Natural killer cell treated with Interleukin-12 subunit alpha and Interleukin-12 subunit beta and Interleukin-15 and Interleukin-18, amount 100 ng/mL, for 72 hours (primary cell): Measurements from ENCODE around the gene EZR. TPM values are rescaled to one million over a fixed set of nuclear protein-coding genes. Genes with fewer than 3 reads are reported as not detected.

Experiments
- ATAC-seq, 2 donors: fragments of 150-1000 bp; cut with Tn5 transposase in 1 of 2; sonication (Bioruptor Pico), chemical (Tn5 transposase) in 1 of 2; 2 replicates each; pipeline ENCODE4 v1.10.0; 2021
- DNase-seq: peaks from one replicate; pipeline ENCODE4 v3.0.0; 2022; ENCODE audit warnings: low spot score
- H3K27ac Mint-ChIP-seq, 2 donors: 1 replicate in 1 of 2; 2 replicates in 1 of 2; pipeline ENCODE4 v1.8.0; 2022; ENCODE audit warnings: mixed read lengths in 2 of 2, mild to moderate bottlenecking in 1 of 2, moderate library complexity in 1 of 2
- H3K27me3 Mint-ChIP-seq, 2 donors: 1 replicate in 1 of 2; 2 replicates in 1 of 2; pipeline ENCODE4 v1.8.0; 2022; ENCODE audit warnings: mixed read lengths in 2 of 2
- H3K36me3 Mint-ChIP-seq: one replicate; pipeline ENCODE4 v1.8.0; 2022; ENCODE audit warnings: mixed read lengths
- H3K4me1 Mint-ChIP-seq, 2 donors: 1 replicate in 1 of 2; 2 replicates in 1 of 2; pipeline ENCODE4 v1.8.0; 2022; ENCODE audit warnings: low read depth in 2 of 2, mixed read lengths in 2 of 2, mild to moderate bottlenecking in 1 of 2
- H3K4me3 Mint-ChIP-seq: one replicate; pipeline ENCODE4 v1.8.0; 2022; ENCODE audit warnings: mixed read lengths
- H3K9me3 Mint-ChIP-seq: 2 replicates; pipeline ENCODE4 v1.8.0; 2022; ENCODE audit warnings: mixed read lengths
- total RNA-seq, 2 donors: library from RNA; stranded (reverse); gene quantifications; one replicate each; pipeline ENCODE4 v1.2.3, GENCODE V29; 2022

Gene EZR
- total RNA-seq, 2 donors from 2014 or later: 71.0 to 135 TPM

DNA sequence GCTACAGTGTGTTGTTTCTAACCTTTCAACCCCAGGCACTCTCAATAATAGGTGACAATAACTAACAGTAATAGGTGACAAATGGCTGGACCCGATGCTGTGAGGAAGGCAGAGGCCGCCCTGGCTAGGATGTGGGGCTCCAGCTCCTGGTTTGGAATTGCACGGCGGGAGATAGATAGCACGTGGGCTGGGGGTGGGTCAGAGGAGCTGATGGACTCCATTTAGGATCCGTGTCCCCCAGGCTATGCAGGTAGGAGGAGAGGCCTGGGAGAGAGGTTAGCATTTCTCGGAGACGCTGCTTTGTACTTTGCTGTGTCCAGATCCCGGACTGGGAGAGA, 61.4 kb downstream of the EZR start:
- H3K27ac Mint-ChIP-seq: peak overlapping the region; percentile 8 to 75
- no peaks in the 10 kb centered on the region for H3K9me3 Mint-ChIP-seq
- H3K27me3 Mint-ChIP-seq: no peaks in the 10 kb centered on the region
- ATAC-seq: no peak
- H3K4me3 Mint-ChIP-seq: no peak overlapping the region
- no peak for DNase-seq
- peaks cover 18% of the 10 kb centered on the region for H3K36me3 Mint-ChIP-seq
- H3K4me1 Mint-ChIP-seq: peaks cover 4 to 15% of the 10 kb centered on the region in 2 donors

DNA sequence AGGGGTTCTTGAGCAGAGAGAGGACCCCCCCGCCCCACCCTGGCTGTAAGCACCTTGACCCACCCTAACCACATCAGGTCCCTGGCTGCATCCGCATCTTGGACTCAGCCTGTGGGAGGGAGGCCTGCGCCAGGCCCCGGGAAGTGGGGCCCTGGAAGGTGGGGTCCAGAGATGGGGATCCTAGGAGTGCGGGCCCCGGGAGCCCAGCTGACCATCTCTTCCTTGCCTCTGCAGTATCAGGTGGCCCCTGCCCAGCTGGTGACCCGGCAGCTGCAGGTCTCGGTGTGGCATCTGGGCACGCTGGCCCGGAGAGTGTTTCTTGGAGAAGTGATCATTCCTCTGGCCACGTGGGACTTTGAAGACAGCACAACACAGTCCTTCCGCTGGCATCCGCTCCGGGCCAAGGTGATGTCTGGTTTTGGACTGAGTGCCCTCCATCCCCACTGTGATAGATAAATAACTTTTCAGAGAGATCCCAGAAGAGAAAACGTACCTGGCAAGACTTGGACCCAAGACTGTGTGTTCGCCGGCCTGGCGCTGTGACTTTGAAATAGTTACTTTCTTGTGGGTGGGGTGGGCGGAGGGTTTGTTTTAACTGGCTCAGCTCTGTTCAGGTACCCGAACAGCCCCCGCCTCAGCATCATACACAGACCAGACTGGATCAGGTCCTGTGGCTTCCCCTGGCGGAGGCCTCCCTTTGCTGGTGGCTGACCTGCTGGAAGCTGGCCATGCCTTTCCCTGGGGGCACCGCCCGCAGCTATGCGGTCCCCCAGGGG, 62.0 kb downstream of the EZR start:
- DNase-seq: no peak
- peaks cover 0 to 14% of the 10 kb centered on the region in 2 donors for H3K4me1 Mint-ChIP-seq
- ATAC-seq: no peak
- H3K27ac Mint-ChIP-seq: peak overlapping the region; percentile 8 to 75
- no peaks in the 10 kb centered on the region for H3K27me3 Mint-ChIP-seq
- peaks cover 12% of the 10 kb centered on the region for H3K36me3 Mint-ChIP-seq
- H3K4me3 Mint-ChIP-seq: no peak overlapping the region
- H3K9me3 Mint-ChIP-seq: no peaks in the 10 kb centered on the region

DNA sequence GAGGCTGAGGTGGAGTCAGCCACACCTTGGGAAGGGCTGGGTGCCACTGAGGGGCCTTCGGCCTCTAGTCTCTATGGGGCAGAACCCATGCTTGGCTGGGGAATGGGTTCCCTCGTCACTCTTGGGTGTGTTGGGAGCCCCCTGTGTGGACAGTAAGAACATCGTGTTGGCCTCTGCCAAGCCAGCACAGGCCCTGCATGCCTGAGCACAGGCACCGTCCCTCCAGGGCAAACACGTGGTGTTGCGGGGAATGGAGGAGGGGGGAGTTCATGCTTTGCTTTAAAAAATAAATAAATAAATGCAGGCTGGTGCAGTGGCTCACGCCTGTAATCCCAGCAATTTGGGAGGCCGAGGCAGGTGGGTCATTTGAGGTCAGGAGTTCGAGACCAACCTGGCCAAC, 63.0 kb downstream of the EZR start:
- DNase-seq (no peak), ATAC-seq (no peak)
- Mint-ChIP-seq H3K27me3 (no peaks in the 10 kb centered on the region), H3K4me3 (no peak overlapping the region), H3K9me3 (no peaks in the 10 kb centered on the region), H3K36me3 (peaks cover 7% of the 10 kb centered on the region), H3K4me1 (peaks cover 0 to 11% of the 10 kb centered on the region in 2 donors), H3K27ac (no peak overlapping the region)

DNA sequence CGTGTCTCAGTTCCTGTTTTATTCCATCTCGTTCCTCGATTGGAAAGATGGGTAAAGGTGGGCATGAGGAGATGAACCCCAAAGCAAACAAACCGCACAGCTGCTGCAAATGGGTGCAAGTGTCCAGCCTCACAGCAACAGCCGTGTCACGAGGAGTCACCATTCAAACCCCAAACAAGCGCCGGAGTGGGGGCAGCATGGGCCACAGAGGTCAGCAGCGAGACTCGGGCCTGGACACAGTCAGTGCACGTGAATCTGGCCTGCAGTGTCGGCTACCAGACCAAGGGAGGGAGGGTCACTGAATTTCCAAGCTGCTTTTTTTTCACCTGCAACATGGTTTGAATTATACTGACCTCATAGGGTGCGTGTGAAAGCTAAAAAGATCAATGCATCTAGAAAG, 63.5 kb downstream of the EZR start:
- Mint-ChIP-seq H3K4me1 (peaks cover 0 to 11% of the 10 kb centered on the region in 2 donors), H3K36me3 (peaks cover 7% of the 10 kb centered on the region), H3K4me3 (no peak overlapping the region), H3K27ac (no peak overlapping the region), H3K9me3 (no peaks in the 10 kb centered on the region), H3K27me3 (no peaks in the 10 kb centered on the region)
- no peak for DNase-seq
- no peak for ATAC-seq

DNA sequence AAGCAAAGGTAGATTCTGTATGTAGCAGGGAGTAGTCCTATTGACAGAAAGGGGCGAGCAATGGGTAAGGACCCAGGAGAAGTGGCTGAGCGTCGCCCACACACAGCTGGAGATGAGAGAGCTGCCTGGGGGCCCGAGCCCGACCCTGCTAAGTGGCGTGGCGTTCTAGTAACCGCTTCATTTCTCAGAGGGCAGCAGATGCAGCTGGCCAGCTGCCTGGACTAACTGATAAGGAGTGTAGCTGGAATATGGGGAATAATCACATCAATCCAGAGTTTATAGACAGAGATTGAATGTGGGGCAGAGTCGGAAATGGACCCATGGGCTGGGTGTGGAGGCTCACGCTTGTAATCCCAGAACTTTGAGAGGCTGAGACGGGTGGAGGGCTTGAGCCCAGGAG, 64.4 kb downstream of the EZR start:
- Mint-ChIP-seq H3K9me3 (no peaks in the 10 kb centered on the region), H3K36me3 (peaks cover 14% of the 10 kb centered on the region), H3K4me3 (no peak overlapping the region), H3K27ac (peak overlapping the region in 1 of 2 donors; percentile 39), H3K27me3 (no peaks in the 10 kb centered on the region), H3K4me1 (peaks cover 7 to 11% of the 10 kb centered on the region in 2 donors)
- ATAC-seq (no peak), DNase-seq (no peak)

DNA sequence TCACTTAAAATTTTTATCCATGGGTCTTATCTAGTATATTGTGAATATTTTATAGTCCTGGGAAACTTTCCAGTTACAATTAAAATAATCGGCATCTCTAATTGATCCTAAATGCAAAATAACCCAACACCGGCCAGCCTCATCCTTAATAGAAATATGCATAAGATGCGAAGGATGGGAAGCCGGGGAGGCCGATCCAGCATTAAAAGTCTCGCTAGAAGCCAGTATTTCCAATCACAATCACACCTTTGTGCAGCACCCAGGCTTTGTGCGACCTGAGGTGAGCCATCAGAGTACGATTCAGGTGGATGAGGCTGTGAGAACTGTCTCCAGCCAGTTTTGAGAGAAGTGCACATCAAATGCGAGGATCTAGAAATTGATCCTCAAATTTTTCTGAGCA, 65.4 kb downstream of the EZR start:
- Mint-ChIP-seq H3K4me1 (peaks cover 8 to 12% of the 10 kb centered on the region in 2 donors), H3K27me3 (no peaks in the 10 kb centered on the region)

DNA sequence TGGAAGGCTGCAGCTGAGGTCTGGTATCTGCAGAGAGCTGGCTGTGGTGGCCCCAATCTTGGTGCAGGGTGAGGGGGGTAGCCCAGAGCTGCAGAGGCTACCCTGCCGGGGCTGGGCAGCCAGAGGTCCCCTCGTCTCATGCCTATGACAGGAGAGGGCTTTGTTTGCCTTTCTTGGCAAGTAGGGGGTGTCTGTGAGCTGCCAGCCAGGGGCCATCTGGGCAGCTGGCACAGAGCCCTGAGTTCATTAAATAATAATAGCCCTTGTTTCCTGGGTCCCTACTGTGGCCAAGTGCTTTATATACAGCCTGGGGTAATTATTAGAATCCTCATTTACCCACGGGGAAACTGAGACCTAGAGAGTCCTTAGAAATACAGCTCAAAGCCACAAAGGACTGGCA, 66.6 kb downstream of the EZR start:
- DNase-seq: no peak
- H3K27me3 Mint-ChIP-seq: no peaks in the 10 kb centered on the region
- peaks cover 27% of the 10 kb centered on the region for H3K36me3 Mint-ChIP-seq
- no peak overlapping the region for H3K4me3 Mint-ChIP-seq
- H3K27ac Mint-ChIP-seq: no peak overlapping the region
- peak in 1 of 2 donors; percentile 32 for ATAC-seq
- H3K9me3 Mint-ChIP-seq: no peaks in the 10 kb centered on the region
- peaks cover 8% of the 10 kb centered on the region in 2 donors for H3K4me1 Mint-ChIP-seq

More for the DNA sequence above, 65.4 kb downstream of the EZR start:
- Mint-ChIP-seq H3K27ac (no peak overlapping the region), H3K9me3 (no peaks in the 10 kb centered on the region), H3K36me3 (peaks cover 16% of the 10 kb centered on the region), H3K4me3 (no peak overlapping the region)
- DNase-seq (no peak), ATAC-seq (no peak)

DNA sequence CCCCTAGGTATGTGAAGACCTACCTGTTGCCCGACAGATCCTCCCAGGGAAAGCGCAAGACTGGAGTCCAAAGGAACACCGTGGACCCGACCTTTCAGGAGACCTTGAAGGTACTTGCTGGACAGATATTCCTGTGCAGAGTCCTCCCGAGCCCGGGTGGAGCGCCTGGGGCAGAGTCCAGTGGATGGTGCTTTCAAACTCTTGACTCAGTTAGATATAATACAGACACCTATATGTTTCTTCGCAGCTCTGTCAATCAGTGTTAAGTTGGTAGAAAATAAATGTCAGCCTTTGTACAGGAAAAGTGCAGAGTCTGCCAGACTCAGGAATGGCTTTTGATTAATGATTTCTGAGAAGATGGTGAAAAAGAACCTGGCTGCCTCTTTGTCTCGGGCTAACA, 67.2 kb downstream of the EZR start:
- Mint-ChIP-seq H3K36me3 (peaks cover 27% of the 10 kb centered on the region), H3K4me3 (no peak overlapping the region), H3K9me3 (no peaks in the 10 kb centered on the region), H3K27me3 (no peaks in the 10 kb centered on the region), H3K27ac (no peak overlapping the region), H3K4me1 (peaks cover 8% of the 10 kb centered on the region in 2 donors)
- DNase-seq (no peak), ATAC-seq (no peak)

DNA sequence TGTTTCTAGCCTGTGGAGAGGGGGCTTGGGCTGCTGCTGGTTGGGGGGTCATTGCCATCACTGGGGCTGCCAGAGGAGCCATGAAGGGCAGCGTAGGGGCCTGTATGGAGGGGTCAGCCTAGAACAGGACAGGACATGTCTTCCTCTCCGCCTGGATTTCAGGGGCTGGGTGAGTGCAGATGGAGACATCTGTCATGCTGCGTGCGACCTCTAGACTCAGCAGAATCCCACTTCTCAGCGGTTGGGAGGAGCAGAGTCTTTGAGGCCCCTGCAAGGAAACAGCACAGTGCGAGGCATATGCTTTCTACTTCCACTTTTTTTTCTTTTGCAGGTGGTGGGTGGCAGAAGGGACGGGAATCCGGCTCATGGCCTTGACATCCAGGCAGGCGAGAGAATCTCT, 67.9 kb downstream of the EZR start:
- no peak overlapping the region for H3K4me3 Mint-ChIP-seq
- H3K27ac Mint-ChIP-seq: no peak overlapping the region
- DNase-seq (no peak), ATAC-seq (no peak)
- peaks cover 8% of the 10 kb centered on the region in 2 donors for H3K4me1 Mint-ChIP-seq
- H3K27me3 Mint-ChIP-seq: no peaks in the 10 kb centered on the region
- no peaks in the 10 kb centered on the region for H3K9me3 Mint-ChIP-seq
- H3K36me3 Mint-ChIP-seq: peaks cover 27% of the 10 kb centered on the region

DNA sequence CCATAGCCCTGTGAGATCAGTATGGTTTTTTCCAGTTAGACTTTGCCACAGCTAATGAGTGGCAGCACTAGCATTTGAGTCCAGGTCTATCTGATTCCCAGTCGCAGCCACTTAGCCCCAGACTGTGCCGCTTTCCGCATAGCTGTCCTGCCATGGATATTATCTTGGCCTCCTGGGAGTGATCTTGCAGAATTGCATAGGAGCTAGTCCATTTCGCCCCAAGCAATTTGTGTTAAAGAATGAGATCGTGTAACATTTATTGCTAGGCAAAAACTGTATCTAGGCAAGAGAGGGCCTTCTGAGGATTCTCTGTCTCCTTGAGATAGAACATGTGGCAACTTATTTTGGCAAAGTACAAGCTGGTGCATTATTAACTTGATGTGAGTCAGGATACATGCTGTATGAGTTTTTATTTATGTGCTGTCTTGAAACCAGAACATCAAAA, 74.2 kb downstream of the EZR start:
- Mint-ChIP-seq H3K4me3 (no peak overlapping the region), H3K4me1 (peaks cover 8 to 12% of the 10 kb centered on the region in 2 donors), H3K27ac (no peak overlapping the region), H3K36me3 (peaks cover 37% of the 10 kb centered on the region), H3K27me3 (no peaks in the 10 kb centered on the region), H3K9me3 (no peaks in the 10 kb centered on the region)
- no peak for ATAC-seq
- no peak for DNase-seq

DNA sequence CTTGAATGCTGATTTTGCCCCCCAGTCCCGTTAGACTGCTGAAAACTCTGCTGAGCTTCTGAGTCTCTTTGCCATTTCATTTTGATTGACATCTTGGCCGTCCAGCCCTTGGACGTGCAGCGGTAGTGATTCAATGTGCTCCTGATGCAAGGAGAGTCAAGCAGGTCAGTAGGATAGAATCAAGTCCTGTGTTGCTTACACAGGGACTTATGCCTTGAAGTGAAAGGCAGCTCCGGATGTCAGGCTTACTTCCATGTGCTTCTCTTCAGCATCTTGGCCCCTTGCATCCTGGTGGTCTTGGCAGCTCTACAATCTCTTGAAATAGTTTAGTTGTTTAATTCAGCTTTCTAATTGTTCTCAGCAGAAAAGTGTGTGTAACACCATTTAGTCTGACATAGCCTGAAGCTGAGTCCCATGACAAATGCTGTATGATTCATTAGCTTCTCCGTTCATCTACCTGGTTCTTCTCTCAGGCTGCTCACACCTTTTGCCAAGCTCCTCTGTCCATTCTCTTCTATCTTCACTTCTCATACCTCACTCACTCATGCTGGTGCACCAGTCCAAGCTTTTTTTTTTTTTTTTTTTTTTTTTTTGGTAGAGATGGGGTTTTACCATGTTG, 76.0 kb downstream of the EZR start:
- no peak overlapping the region for H3K27ac Mint-ChIP-seq
- DNase-seq: no peak
- no peaks in the 10 kb centered on the region for H3K27me3 Mint-ChIP-seq
- ATAC-seq: no peak
- H3K36me3 Mint-ChIP-seq: peaks cover 45% of the 10 kb centered on the region
- H3K9me3 Mint-ChIP-seq: peaks cover 2% of the 10 kb centered on the region
- H3K4me3 Mint-ChIP-seq: no peak overlapping the region
- peaks cover 20 to 21% of the 10 kb centered on the region in 2 donors for H3K4me1 Mint-ChIP-seq

DNA sequence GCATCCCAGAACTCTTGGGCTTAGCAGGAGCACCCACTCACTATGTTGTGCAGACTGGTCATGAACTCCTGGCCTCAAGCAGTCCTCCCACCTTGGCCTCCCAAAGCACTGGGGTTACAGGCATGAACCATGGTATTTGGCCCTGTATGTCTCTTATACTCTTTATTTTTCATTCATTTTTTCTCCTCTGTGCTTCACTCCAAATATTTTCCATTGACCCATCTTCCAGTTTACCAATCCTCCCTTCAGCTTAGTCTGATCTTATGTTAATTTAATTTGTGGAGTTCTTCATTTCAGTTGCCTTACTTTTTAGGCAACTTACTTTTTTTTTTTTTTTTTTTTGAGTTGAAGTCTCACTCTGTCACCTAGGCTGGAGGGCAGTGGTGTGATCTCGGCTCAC, 79.5 kb downstream of the EZR start:
- Mint-ChIP-seq H3K36me3 (peaks cover 41% of the 10 kb centered on the region), H3K9me3 (peaks cover 2% of the 10 kb centered on the region), H3K27ac (peak overlapping the region; percentile 21 to 56), H3K27me3 (no peaks in the 10 kb centered on the region), H3K4me3 (no peak overlapping the region), H3K4me1 (peaks cover 26 to 29% of the 10 kb centered on the region in 2 donors)
- ATAC-seq (no peak), DNase-seq (no peak)

DNA sequence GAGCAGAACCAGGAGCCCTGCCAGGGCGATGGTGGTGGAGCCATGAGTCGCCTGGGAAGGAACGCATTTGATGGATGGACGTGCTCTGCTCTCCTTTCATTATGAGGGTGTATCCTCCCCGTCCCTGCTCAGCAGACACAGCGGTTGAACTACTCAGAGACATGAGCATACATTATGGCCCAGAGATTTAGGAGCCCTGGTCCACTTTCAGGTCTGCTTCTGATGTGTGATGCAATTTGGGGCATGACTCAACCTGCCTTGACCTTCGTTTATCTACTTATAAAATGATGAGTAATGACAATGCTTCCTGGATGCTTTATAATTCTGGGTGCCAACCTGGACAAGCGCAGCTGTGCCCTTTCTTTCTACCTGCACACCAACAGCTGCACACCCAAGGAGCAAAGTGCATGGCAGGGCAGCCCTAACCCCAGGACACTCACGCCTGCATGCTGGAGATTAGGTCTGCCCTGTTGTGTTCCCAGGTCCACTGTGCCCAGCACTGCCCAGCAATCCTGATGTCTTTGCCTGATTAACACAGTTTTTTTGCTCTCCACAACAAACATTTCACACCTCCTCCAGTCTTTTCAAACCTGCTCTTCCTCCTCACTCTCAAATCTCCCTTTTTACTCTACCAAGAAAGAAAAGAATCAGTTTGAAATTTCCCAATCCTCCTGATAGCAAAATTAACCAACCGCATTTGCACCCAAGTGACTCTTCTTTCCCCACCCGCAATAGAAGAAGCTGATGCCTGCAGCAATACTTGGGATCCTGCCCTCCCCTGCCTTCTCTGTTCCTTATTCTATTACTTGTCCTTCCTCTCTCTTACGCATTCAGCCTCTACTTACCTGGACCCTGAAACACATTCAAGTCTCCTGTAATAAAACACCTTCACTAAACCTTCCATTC, 81.2 kb downstream of the EZR start:
- Mint-ChIP-seq H3K27me3 (no peaks in the 10 kb centered on the region), H3K36me3 (peaks cover 38% of the 10 kb centered on the region), H3K27ac (peak overlapping the region; percentile 21 to 39), H3K9me3 (peaks cover 2% of the 10 kb centered on the region), H3K4me1 (peaks cover 29 to 31% of the 10 kb centered on the region in 2 donors), H3K4me3 (no peak overlapping the region)
- ATAC-seq: peak; percentile 46 to 67
- no peak for DNase-seq
